Fibroblast of skin of right quadriceps (primary cell): ENCODE results near the gene PYGB.

ENCODE experiments used
- DNase-seq: peaks from one replicate; pipeline ENCODE4 v3.0.0-alpha.2; 2013

PYGB gene

DNA sequence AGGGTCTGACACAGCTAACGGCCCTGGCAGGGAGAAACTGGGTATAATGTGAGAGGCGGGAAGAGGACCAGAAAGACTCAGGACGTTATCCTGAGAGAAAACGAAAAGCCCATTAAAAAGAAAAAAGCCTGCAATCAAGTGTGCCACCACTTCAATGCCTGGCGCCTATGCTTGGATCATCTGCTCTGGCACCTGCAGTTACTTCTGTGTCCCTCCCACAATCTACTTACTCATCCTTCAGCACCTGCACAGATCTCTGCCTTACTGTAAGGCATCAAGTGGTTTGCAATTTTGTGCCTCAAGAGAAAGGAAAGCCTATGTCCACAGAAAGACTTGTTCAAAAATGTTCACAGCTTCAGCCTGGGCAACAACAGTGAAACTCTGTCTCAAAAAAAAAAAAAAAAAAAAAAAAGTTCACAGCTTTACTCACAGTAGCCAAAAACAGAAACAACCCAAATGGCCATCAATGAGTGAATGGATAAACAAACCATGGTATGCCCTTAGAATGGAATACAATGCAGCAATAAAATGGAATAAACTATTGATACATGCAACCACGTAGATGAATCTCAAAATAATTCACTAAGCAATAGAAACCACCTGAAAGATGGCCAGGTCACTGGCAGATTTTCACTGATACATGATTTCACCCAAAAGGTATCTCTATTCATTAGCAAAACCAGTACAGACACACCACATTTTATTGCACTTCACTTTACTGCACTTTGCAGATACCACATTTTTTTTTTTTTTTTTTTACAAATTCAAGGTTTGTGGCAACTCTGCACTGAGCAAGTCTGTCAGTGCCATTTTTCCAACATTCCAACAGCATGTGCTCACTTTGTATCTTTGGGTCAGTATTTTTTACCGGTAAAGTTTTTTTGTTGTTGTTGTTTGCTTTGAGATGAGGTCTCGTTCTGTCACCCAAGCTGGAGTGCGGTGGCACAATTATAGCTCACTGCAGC, 94.1 kb downstream of the PYGB start:
- peak; percentile 21 for DNase-seq

DNA sequence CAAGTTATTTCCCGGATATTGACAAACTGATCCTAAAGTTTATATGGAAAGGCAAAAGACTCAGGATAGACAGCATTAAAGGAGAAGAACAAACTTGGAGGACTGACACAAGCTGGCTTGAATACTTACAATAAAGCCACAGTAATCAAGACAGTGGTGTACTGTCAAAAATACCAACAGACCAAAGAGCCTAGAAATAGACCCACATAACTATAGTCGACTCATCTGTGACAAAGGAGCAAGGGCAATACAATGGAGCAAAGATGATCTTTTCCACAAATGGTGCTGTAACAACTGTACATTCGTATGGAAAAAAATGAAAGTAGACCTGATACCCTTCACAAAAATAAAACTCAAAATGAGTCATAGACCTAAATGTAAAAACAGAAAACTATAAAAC, 96.7 kb downstream of the PYGB start:
- no peak for DNase-seq

DNA sequence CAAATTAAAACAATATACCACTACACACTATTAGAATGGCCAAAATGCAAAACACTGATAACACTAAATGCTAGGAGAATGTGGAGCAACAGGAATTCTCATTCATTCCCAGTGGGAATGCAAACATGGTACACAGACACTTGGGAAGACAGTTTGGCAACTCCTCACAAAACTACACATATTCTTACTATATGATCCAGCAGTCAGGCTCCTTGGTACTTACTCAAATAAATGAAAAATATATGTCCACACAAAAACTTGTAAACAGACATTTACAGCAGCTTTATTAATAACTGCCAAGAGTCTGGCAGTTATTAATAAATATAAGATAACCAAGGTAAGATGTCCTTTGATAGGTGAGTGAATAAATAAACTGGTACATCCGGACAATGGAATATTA, 97.8 kb downstream of the PYGB start:
- DNase-seq: no peak

DNA sequence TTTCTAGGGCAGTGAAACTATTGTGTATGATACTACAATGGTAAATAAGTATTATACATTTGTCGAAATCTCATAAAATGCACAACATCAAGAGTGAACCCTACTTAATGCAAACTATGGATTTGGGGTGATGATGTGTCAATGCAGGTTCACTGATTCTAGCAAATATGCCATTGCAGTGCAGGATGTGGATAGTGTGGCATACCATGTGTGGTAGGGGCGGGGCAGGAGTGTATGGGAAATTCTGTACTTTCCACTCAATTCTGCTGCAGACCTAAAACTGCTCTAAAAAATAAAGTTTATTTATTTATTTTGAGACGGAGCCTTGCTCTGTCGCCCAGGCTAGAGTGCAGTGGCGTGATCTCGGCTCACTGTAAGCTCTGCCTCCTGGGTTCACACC, 98.5 kb downstream of the PYGB start:
- DNase-seq: no peak
